Endothelial cell of umbilical vein (primary cell): ENCODE data around the gene ADI1. TPM values are rescaled to one million over a fixed set of nuclear protein-coding genes. Genes with fewer than 3 reads are reported as not detected.

Experiments
- BruUV-seq: library from RNA; stranded (reverse); fragments of 400-500 nt; replicated peaks from 2 replicates; lab custom pipeline; 2021; lab: Mats Ljungman, UMichigan
- CTCF ChIA-PET: fragments of 300-600, 350-600 bp; sonication (Branson Sonifier 250); formaldehyde crosslinking; loops from one replicate; lab custom pipeline; 2021; ENCODE audit warnings: antibody characterized with exemption, inconsistent platforms; lab: Charles Lee
- POLR2A ChIA-PET: fragments of 300-600, 350-600 bp; sonication (Branson Sonifier 250); formaldehyde crosslinking; loops from one replicate; lab custom pipeline; 2021; ENCODE audit warnings: antibody characterized with exemption, inconsistent platforms; lab: Charles Lee
- DNase-seq: peaks from one replicate; pipeline ENCODE4 v3.0.0-alpha.2; 2011; ENCODE audit warnings: low read depth, low spot score
- FAIRE-seq: peaks from 2 replicates; lab custom pipeline; 2011; peaks lifted over from hg19 to GRCh38; lab: Jason Lieb, UNC
- H2AFZ ChIP-seq: 2 replicates; pipeline ENCODE4 v1.6.0; 2012; ENCODE audit warnings: low read depth, low read length, control low read depth, inconsistent platforms
- H3K27ac ChIP-seq: 2 replicates; pipeline ENCODE4 v1.5.1; 2011; ENCODE audit warnings: low read depth, mild to moderate bottlenecking, control low read depth, low read length, moderate library complexity; ENCODE audit not compliant: insufficient read depth
- H3K27me3 ChIP-seq, 2 experiments: 2 replicates each; pipeline versions ENCODE4 v1.6.0 to v1.6.1; 2011; ENCODE audit warnings: low read length in 2 of 2, mixed read lengths in 1 of 2; ENCODE audit not compliant: control insufficient read depth in 2 of 2, insufficient read depth in 2 of 2
- H3K36me3 ChIP-seq, 2 experiments: 2 replicates in 1 of 2; 3 replicates in 1 of 2; pipeline ENCODE4 v1.5.1; 2011; ENCODE audit warnings: low read length in 2 of 2, mild to moderate bottlenecking in 1 of 2, moderate library complexity in 1 of 2; ENCODE audit not compliant: control insufficient read depth in 2 of 2, insufficient read depth in 2 of 2; ENCODE audit errors: extremely low read depth in 1 of 2
- H3K4me1 ChIP-seq: 3 replicates; pipeline ENCODE4 v1.5.1; 2011; ENCODE audit warnings: mild to moderate bottlenecking, low read length; ENCODE audit not compliant: control insufficient read depth, insufficient read depth; ENCODE audit errors: extremely low read depth
- H3K4me2 ChIP-seq: 2 replicates; pipeline ENCODE4 v1.6.1; 2011; ENCODE audit warnings: low read length, control low read depth, mixed read lengths; ENCODE audit not compliant: insufficient read depth
- H3K4me3 ChIP-seq, 3 experiments: fragments of 200-600 bp in 1 of 3; sonication (generic), shearing (Covaris generic) in 1 of 3; replicated peaks in 1 of 3; 2 replicates each; pipeline ENCODE4 v1.5.1; 2011 to 2016; ENCODE audit warnings: control low read depth in 3 of 3, low read length in 3 of 3, mild to moderate bottlenecking in 2 of 3, inconsistent platforms in 1 of 3, low read depth in 1 of 3, moderate library complexity in 1 of 3; ENCODE audit not compliant: insufficient read depth in 1 of 3
- H3K79me2 ChIP-seq: 2 replicates; pipeline ENCODE4 v1.6.0; 2012; ENCODE audit warnings: low read length, inconsistent platforms; ENCODE audit not compliant: control insufficient read depth, insufficient read depth
- H3K9ac ChIP-seq: replicated peaks from 2 replicates; pipeline ENCODE3; 2011; ENCODE audit warnings: low read length, control low read depth; ENCODE audit not compliant: insufficient read depth; ENCODE audit errors: extremely low read depth
- H3K9me1 ChIP-seq: replicated peaks from 3 replicates; pipeline ENCODE4 v1.6.0; 2011; ENCODE audit warnings: mild to moderate bottlenecking, low read length; ENCODE audit not compliant: control insufficient read depth, insufficient read depth; ENCODE audit errors: extremely low read depth
- H3K9me3 ChIP-seq: replicated peaks from 2 replicates; pipeline ENCODE4 v1.5.1; 2012; ENCODE audit warnings: low read length, inconsistent platforms; ENCODE audit not compliant: control insufficient read depth, insufficient read depth
- H4K20me1 ChIP-seq: replicated peaks from 2 replicates; pipeline ENCODE3; 2011; ENCODE audit warnings: mild to moderate bottlenecking, low read length; ENCODE audit not compliant: control insufficient read depth, insufficient read depth; ENCODE audit errors: extremely low read depth
- CTCF ChIP-seq, 2 donors: IDR thresholded peaks; 1 replicate in 1 of 2; 2 replicates in 1 of 2; pipeline ENCODE4 v1.5.1; 2011; ENCODE audit warnings: low read length in 2 of 2, mild to moderate bottlenecking in 2 of 2, moderate library complexity in 2 of 2, control low read depth in 1 of 2, inconsistent platforms in 1 of 2, low read depth in 1 of 2; ENCODE audit not compliant: insufficient read depth in 1 of 2; ENCODE audit errors: extremely low read depth in 1 of 2
- EZH2 ChIP-seq: IDR thresholded peaks from 2 replicates; pipeline ENCODE4 v1.6.1; 2012; ENCODE audit warnings: borderline replicate concordance, low read depth, mild to moderate bottlenecking, moderate library complexity, low read length, inconsistent platforms; ENCODE audit not compliant: severe bottlenecking
- FOS ChIP-seq: IDR thresholded peaks from 2 replicates; pipeline ENCODE4 v1.6.1; 2011; ENCODE audit warnings: mild to moderate bottlenecking, low read length, moderate library complexity, borderline replicate concordance; ENCODE audit not compliant: insufficient read depth
- GATA2 ChIP-seq: IDR thresholded peaks from 2 replicates; pipeline ENCODE4 v1.7.0; 2011; ENCODE audit warnings: low read depth, mild to moderate bottlenecking, moderate library complexity, mixed read lengths, low read length; ENCODE audit not compliant: insufficient read length, insufficient read depth
- JUN ChIP-seq: IDR thresholded peaks from 2 replicates; pipeline ENCODE4 v1.6.1; 2011; ENCODE audit warnings: borderline replicate concordance, low read depth; ENCODE audit not compliant: insufficient read length, insufficient read depth
- MYC ChIP-seq: IDR thresholded peaks from one replicate; pipeline ENCODE4 v1.6.1; 2011; ENCODE audit warnings: mild to moderate bottlenecking, low read depth, low read length
- POLR2A ChIP-seq: IDR thresholded peaks from 2 replicates; pipeline ENCODE4 v1.6.1; 2012; ENCODE audit warnings: low read depth, mild to moderate bottlenecking, control low read depth, low read length
- POLR2AphosphoS5 ChIP-seq: IDR thresholded peaks from 2 replicates; pipeline ENCODE4 v1.6.1; 2012; ENCODE audit warnings: low read depth, mild to moderate bottlenecking, control low read depth, low read length, moderate library complexity; ENCODE audit not compliant: insufficient read depth
- dilution Hi-C: fragments of 300-500 bp; cut with MboI; formaldehyde crosslinking; loops from one replicate; pipeline ENCODE4 v1.15.0; 2019; ENCODE audit warnings: low sequenced_read_pairs; ENCODE audit not compliant: extremely low pct_ligation_motif_present
- intact Hi-C: fragments of 100-400 bp; cut with micrococcal nuclease; formaldehyde crosslinking; loops from one replicate; pipeline ENCODE4 v1.10.0; 2022
- polyA plus RNA-seq, 4 experiments: library from polyadenylated mRNA; depleted of rRNA in 3 of 4; stranded (reverse) in 3 of 4; unstranded in 1 of 4; fragments of >200 nt; gene quantifications; 2 replicates each; pipeline versions ENCODE4 v1.2.1 to v1.2.3, GENCODE V29; 2011 to 2012; ENCODE audit warnings: missing spikeins in 1 of 4
- total RNA-seq: library from RNA; stranded (reverse); gene quantifications from 2 replicates; pipeline ENCODE4 v1.2.3, GENCODE V29; 2021
- TF ChIP-seq, protein P1 (sequence below): IDR thresholded peaks from 2 replicates; pipeline ENCODE4 v1.6.1; 2011; ENCODE audit not compliant: insufficient read depth, insufficient read length

The ADI1 gene
- total and polyA plus RNA-seq, 2 donors (not counting 3 experiments of a cell fraction or from before 2014, with no cell fraction given), result 38.6 to 49.7 TPM

GRCh38 chr2:3489764-3490115, 29.6 kb downstream of the ADI1 start:
- CTCF ChIA-PET, result no interaction called here
- BruUV-seq, result no TSS peak
- FAIRE-seq, result no peak

More at GRCh38 chr2:3489764-3490115, 29.6 kb downstream of the ADI1 start:
- Histone ChIP-seq H3K9ac (no peak overlapping the region), H3K27me3 (no peaks in the 10 kb centered on the region), H3K4me3 (no peak overlapping the region), H3K36me3 (no peaks in the 10 kb centered on the region), H3K9me1 (no peaks in the 10 kb centered on the region), H3K79me2 (no peaks in the 10 kb centered on the region), H3K9me3 (no peaks in the 10 kb centered on the region), H4K20me1 (no peaks in the 10 kb centered on the region), H3K4me2 (no peak overlapping the region), H3K4me1 (peaks cover 4% of the 10 kb centered on the region), H2AFZ (no peak overlapping the region), H3K27ac (no peak overlapping the region)
- no peak for DNase-seq
- dilution Hi-C loops (no loop called here), intact Hi-C loops (no loop called here)
- POLR2A ChIA-PET, result no interaction called here
- no peak for TF ChIP-seq POLR2A
- TF ChIP-seq CTCF (IDR thresholded peaks at IDR 0.05; ENCODE audit: extremely low read depth in 1 of 2, insufficient read depth in 1 of 2, low read depth in 1 of 2, low read length in 2 of 2), result no peak
- TF ChIP-seq, protein P1, sequence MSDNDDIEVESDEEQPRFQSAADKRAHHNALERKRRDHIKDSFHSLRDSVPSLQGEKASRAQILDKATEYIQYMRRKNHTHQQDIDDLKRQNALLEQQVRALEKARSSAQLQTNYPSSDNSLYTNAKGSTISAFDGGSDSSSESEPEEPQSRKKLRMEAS, result no peak
- no peak for TF ChIP-seq POLR2AphosphoS5
- no peak for TF ChIP-seq GATA2
- no peak for TF ChIP-seq EZH2
- no peak for TF ChIP-seq MYC
- TF ChIP-seq JUN, result no peak
- no peak for TF ChIP-seq FOS
